ENCODE measurements around the gene ACACA.

DNA sequence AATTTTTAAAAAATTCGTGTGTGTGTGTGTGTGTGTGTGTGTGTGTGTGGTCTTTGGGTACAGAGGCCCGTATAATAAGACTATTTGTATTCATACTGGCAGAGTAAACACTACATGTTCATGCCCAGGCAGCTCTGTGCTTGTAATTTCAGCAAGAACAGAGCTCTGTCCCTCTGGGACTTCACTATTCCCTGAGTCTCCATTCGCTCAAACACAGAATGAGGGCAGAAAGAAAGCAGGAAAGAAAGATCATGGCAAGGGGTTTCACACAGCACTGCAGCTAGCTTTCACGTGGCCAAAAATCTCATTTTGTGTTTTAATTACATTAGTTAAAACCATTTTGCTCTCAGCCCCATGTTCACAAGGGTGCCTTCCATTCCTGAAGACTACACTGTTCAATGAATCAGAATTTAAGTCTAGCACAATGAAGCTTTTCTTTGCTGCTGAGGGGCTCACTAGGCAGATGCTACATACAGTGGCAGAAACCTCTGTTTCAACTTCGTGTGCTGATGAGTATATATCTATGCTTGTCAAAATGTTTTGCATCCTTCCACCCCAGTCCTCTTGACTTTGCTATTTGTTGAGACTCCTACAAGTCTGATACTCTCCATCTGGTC lies 229.3 kb downstream of the ACACA start:
- TF ChIP-seq, protein P1, sequence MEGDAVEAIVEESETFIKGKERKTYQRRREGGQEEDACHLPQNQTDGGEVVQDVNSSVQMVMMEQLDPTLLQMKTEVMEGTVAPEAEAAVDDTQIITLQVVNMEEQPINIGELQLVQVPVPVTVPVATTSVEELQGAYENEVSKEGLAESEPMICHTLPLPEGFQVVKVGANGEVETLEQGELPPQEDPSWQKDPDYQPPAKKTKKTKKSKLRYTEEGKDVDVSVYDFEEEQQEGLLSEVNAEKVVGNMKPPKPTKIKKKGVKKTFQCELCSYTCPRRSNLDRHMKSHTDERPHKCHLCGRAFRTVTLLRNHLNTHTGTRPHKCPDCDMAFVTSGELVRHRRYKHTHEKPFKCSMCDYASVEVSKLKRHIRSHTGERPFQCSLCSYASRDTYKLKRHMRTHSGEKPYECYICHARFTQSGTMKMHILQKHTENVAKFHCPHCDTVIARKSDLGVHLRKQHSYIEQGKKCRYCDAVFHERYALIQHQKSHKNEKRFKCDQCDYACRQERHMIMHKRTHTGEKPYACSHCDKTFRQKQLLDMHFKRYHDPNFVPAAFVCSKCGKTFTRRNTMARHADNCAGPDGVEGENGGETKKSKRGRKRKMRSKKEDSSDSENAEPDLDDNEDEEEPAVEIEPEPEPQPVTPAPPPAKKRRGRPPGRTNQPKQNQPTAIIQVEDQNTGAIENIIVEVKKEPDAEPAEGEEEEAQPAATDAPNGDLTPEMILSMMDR (IDR thresholded peaks at IDR 0.05 in 2 of 3, conservative IDR thresholded peaks at IDR 0.05 in 1 of 3; ENCODE audit: insufficient read depth in 2 of 3, low read depth in 1 of 3, low read length in 3 of 3), result no peak
- TF ChIP-seq, protein P2, sequence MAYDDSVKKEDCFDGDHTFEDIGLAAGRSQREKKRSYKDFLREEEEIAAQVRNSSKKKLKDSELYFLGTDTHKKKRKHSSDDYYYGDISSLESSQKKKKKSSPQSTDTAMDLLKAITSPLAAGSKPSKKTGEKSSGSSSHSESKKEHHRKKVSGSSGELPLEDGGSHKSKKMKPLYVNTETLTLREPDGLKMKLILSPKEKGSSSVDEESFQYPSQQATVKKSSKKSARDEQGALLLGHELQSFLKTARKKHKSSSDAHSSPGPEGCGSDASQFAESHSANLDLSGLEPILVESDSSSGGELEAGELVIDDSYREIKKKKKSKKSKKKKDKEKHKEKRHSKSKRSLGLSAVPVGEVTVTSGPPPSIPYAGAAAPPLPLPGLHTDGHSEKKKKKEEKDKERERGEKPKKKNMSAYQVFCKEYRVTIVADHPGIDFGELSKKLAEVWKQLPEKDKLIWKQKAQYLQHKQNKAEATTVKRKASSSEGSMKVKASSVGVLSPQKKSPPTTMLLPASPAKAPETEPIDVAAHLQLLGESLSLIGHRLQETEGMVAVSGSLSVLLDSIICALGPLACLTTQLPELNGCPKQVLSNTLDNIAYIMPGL (CRISPR knock-in tag; IDR thresholded peaks at IDR 0.05), result no peak
- TF ChIP-seq ZBTB7A (IDR thresholded peaks at IDR 0.05; ENCODE audit: borderline replicate concordance, control insufficient read depth, low read depth, low read length) (no peak), HDAC1 (IDR thresholded peaks at IDR 0.05) (no peak), MXI1 (IDR thresholded peaks at IDR 0.05; ENCODE audit: low read depth, low read length) (no peak), CREM (IDR thresholded peaks at IDR 0.05; ENCODE audit: low read depth) (no peak), MTF1 (CRISPR knock-in tag; IDR thresholded peaks at IDR 0.05; ENCODE audit: borderline replicate concordance) (no peak), GABPB2 (CRISPR knock-in tag; conservative IDR thresholded peaks at IDR 0.05) (no peak), RBBP5 (IDR thresholded peaks at IDR 0.05; ENCODE audit: borderline replicate concordance, insufficient read depth, low read length, poor library complexity, severe bottlenecking) (no peak), ETV6 (IDR thresholded peaks at IDR 0.05; ENCODE audit: borderline replicate concordance in 1 of 2, low read depth in 2 of 2, low read length in 1 of 2) (no peak), ETV6 (CRISPR knock-in tag; IDR thresholded peaks at IDR 0.05; ENCODE audit: borderline replicate concordance) (no peak), POLR2AphosphoS5 (IDR thresholded peaks at IDR 0.05; ENCODE audit: control insufficient read depth, insufficient read depth, low read depth, low read length) (no peak)
- TF ChIP-seq, protein P3, sequence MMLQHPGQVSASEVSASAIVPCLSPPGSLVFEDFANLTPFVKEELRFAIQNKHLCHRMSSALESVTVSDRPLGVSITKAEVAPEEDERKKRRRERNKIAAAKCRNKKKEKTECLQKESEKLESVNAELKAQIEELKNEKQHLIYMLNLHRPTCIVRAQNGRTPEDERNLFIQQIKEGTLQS (IDR thresholded peaks at IDR 0.05), result no peak
- TF ChIP-seq, protein P3 (CRISPR knock-in tag; conservative IDR thresholded peaks at IDR 0.05), result no peak

All from K562 (cell line).